Endothelial cell of hepatic sinusoid (primary cell): ENCODE measurements around the gene RANBP1.

ENCODE experiments used
- in situ Hi-C: cut with HindIII; loops from 2 replicates; pipeline ENCODE4 v1.10.0; 2017; ENCODE audit warnings: low sequenced_read_pairs

RANBP1 gene

GRCh38 chr22:20107951-20108756, 7.8 kb upstream of the RANBP1 start:
- in situ Hi-C loops, result no loop called here

- in situ Hi-C loops, result no loop called here
These were observed 7.1 kb upstream of the RANBP1 start for GRCh38 chr22:20108757-20109230.

GRCh38 chr22:20109411-20110358, 6.2 kb upstream of the RANBP1 start:
- in situ Hi-C loops, result no loop called here

- in situ Hi-C loops, result no loop called here
These were observed 5.4 kb upstream of the RANBP1 start for GRCh38 chr22:20110359-20110985.

GRCh38 chr22:20111045-20111688, 4.7 kb upstream of the RANBP1 start:
- in situ Hi-C loops, result no loop called here

GRCh38 chr22:20111689-20112622, 3.9 kb upstream of the RANBP1 start:
- in situ Hi-C loops, result no loop called here

GRCh38 chr22:20112623-20113511, 3.0 kb upstream of the RANBP1 start:
- in situ Hi-C loops, result no loop called here

- in situ Hi-C loops, result no loop called here
These were observed 2.2 kb upstream of the RANBP1 start for GRCh38 chr22:20113551-20114310.

- in situ Hi-C loops, result loop anchor here (5.0 kb wide), 1 partner anchor 162 kb away; no protein-coding TSS in a partner anchor
These were observed 1.1 kb upstream of the RANBP1 start for GRCh38 chr22:20114506-20115475.

- in situ Hi-C loops, result loop anchor here (5.0 kb wide), 1 partner anchor 164 kb away; no protein-coding TSS in a partner anchor
These were observed 559 bp downstream of the RANBP1 start for GRCh38 chr22:20116376-20116950.

- in situ Hi-C loops, result loop anchor here (5.0 kb wide), 1 partner anchor 165 kb away; no protein-coding TSS in a partner anchor
These were observed 1.2 kb downstream of the RANBP1 start, which contains the start of gene TRMT2A for GRCh38 chr22:20116951-20117632. Gene TRMT2A, minus strand, starts transcription at chr22:20117226. Its CDS starts 320 bp downstream, at chr22:20116906.

- in situ Hi-C loops, result loop anchor here (5.0 kb wide), 1 partner anchor 165 kb away; no protein-coding TSS in a partner anchor
These were observed 1.9 kb downstream of the RANBP1 start for GRCh38 chr22:20117633-20118299.

GRCh38 chr22:20118300-20119020, 2.6 kb downstream of the RANBP1 start:
- in situ Hi-C loops, result loop anchor here (5.0 kb wide), 1 partner anchor 166 kb away; no protein-coding TSS in a partner anchor

- in situ Hi-C loops, result no loop called here
These were observed 6.0 kb downstream of the RANBP1 start for GRCh38 chr22:20121856-20122415.
